Pancreas (tissue), 10 donors: Measurements from ENCODE around the gene CHST8. TPM values are rescaled to one million over a fixed set of nuclear protein-coding genes. Genes with fewer than 3 reads are reported as not detected.

ENCODE experiments used
- ATAC-seq, 4 donors: fragments of 200-7000 bp; cut with Tn5 transposase; one replicate each; pipeline versions ENCODE4 v1.8.0 to v1.9.1; 2020; ENCODE audit warnings: mild to moderate bottlenecking in 4 of 4, moderate library complexity in 4 of 4
- DNase-seq, 6 donors: peaks; one replicate each; pipeline ENCODE4 v3.0.0-alpha.2; 2020
- FAIRE-seq: peaks from 2 replicates; lab custom pipeline; 2012; peaks lifted over from hg19 to GRCh38; lab: Jason Lieb, UNC
- H3K27ac ChIP-seq, 4 donors: fragments of 200-600 bp; sonication (generic); 1 replicate in 3 of 4; 2 replicates in 1 of 4; pipeline versions ENCODE4 v1.5.0 to v1.8.0; 2020
- H3K27me3 ChIP-seq, 4 donors: fragments of 200-600 bp; one replicate each; pipeline ENCODE4 v1.8.0; 2021
- H3K36me3 ChIP-seq, 3 donors: fragments of 200-600 bp; sonication (generic) in 1 of 3; one replicate each; pipeline versions ENCODE4 v1.5.0 to v1.8.0; 2020 to 2021
- H3K4me1 ChIP-seq, 3 donors: fragments of 200-600 bp; one replicate each; pipeline ENCODE4 v1.8.0; 2021
- H3K4me3 ChIP-seq, 4 donors: fragments of 200-600 bp; sonication (generic) in 2 of 4; one replicate each; pipeline versions ENCODE4 v1.5.0 to v1.8.0; 2020 to 2021
- H3K9me3 ChIP-seq, 4 donors: fragments of 200-600 bp; one replicate each; pipeline ENCODE4 v1.8.0; 2021
- CTCF ChIP-seq, 4 donors: fragments of 200-600 bp; sonication (generic) in 3 of 4; IDR thresholded peaks; one replicate each; pipeline versions ENCODE4 v1.5.0 to v1.8.0; 2021; ENCODE audit warnings: antibody characterized with exemption in 4 of 4
- WGBS, 2 donors: extraction: QIAGEN DNeasy Blood & Tissue Kit; methylation state at CpG; one replicate each; pipeline ENCODE4 v1.1.7; 2013; 5-methylcytosine and 5-hydroxymethylcytosine counted together
- intact Hi-C, 3 donors: fragments of 100-400 bp; cut with DNase I; formaldehyde crosslinking; loops; one replicate each; pipeline versions ENCODE4 v1.11.1 to v1.14.2; 2022
- polyA plus RNA-seq, 2 donors: library from polyadenylated mRNA; stranded (reverse); fragments of 200-250 nt; gene quantifications; one replicate each; pipeline ENCODE4 v1.2.3, GENCODE V29; 2013
- total RNA-seq, 6 donors: library from RNA; stranded (reverse); fragmentation: NEBNext Ultra II Directional in 4 of 6; extraction: Animal tissue kit (Norgen Biotek cat#: 25700) in 4 of 6; gene quantifications; one replicate each; pipeline versions ENCODE4 v1.2.1 to v1.2.4, GENCODE V29; 2021 to 2023
- donor health status: healthy with polysubstance abuse.
- donor health status: DM: no; HTN: no; CAD: no; lungs with moderate emphysema.
- donor health status: DM: no; HTN: no; CAD: no.
- donor health status: control.
- donor health status: control.
- donor health status: Bipolar disorder and iron deficiency.
- donor health status: DM: yes; HTN: yes; CAD: no.
- donor health status: DM: no; HTN: no; CAD: no.
- donor health status: DM: no; HTN: no; CAD: no.
- donor health status: DM: yes; HTN: yes; CAD: no.

CHST8 gene
- total and polyA plus RNA-seq, 8 donors = 0.41 to 3.6 (median 0.89) TPM

GRCh38 chr19:33630880-33631608 lies 9.3 kb downstream of the CHST8 start:
- intact Hi-C loops = no loop called here
- 47 to 66% methylated on average over 13 of the region's 13 CpGs for WGBS, 2 donors
- FAIRE-seq = no peak

GRCh38 chr19:33631609-33631973 lies 9.8 kb downstream of the CHST8 start:
- Histone ChIP-seq H3K4me3 (no peak overlapping the region), H3K9me3 (no peaks in the 10 kb centered on the region), H3K27ac (no peak overlapping the region), H3K36me3 (no peaks in the 10 kb centered on the region), H3K27me3 (peaks cover 0 to 4% (median 0%) of the 10 kb centered on the region in 4 donors), H3K4me1 (no peaks in the 10 kb centered on the region)
- intact Hi-C loops = no loop called here
- 41 to 68% methylated on average over 6 of the region's 6 CpGs for WGBS, 2 donors
- no peak for ATAC-seq
- no peak for TF ChIP-seq CTCF (IDR thresholded peaks at IDR 0.05)
- DNase-seq = no peak
- FAIRE-seq = no peak

More at GRCh38 chr19:33630880-33631608, 9.3 kb downstream of the CHST8 start:
- ATAC-seq = peak in 1 of 4 donors; percentile 22
- H3K4me3 ChIP-seq = no peak overlapping the region
- no peak overlapping the region for H3K27ac ChIP-seq
- H3K4me1 ChIP-seq = no peaks in the 10 kb centered on the region
- DNase-seq = no peak
- no peaks in the 10 kb centered on the region for H3K9me3 ChIP-seq
- H3K36me3 ChIP-seq = no peaks in the 10 kb centered on the region
- TF ChIP-seq CTCF (IDR thresholded peaks at IDR 0.05) = no peak
- no peaks in the 10 kb centered on the region for H3K27me3 ChIP-seq

DNA sequence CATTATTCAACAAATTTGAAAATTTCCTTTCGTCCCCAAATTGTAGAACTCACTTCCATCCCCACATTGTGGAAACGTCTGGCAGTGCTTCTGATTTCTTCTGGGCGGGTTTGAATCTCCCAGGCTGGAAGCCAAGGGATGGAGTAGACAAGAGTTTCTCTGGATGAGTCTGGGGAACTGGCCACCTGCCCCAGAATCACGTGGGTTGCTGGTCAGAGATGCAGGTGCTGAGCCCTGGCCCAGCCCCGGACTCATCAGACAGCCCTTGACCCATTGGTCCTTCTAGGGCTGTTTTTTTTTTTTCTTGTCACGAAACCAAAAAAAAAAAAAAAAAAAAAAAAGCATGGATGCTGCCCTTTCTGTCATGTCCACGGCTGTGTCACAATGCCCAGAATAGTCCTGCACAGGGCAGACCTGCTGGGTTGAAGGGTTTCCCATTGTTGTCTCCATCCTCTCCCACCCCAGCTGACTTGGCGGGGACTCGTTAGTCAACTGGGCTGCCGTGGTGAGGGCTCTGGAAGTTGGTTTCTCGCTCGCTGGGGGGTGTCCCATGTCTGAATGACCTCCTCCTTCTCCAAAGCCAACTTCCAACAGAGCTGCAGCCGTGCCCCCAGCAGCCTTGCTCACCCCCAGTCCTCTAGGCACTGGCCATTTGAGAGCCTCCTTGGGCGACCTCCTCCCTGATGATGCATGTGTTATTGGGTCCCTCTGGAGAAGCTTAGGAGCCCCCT lies 12.8 kb downstream of the CHST8 start:
- Histone ChIP-seq H3K27me3 (peaks cover 0 to 4% (median 0%) of the 10 kb centered on the region in 4 donors), H3K27ac (no peak overlapping the region), H3K4me3 (no peak overlapping the region), H3K9me3 (no peaks in the 10 kb centered on the region), H3K4me1 (no peaks in the 10 kb centered on the region), H3K36me3 (no peaks in the 10 kb centered on the region)
- TF ChIP-seq CTCF (IDR thresholded peaks at IDR 0.05) = no peak
- intact Hi-C loops = no loop called here
- DNase-seq (no peak), FAIRE-seq (no peak), ATAC-seq (no peak)
- WGBS, 2 donors = 57 to 70% methylated on average over 13 to 14 of the region's 14 CpGs

GRCh38 chr19:33638167-33639034 lies 16.6 kb downstream of the CHST8 start:
- WGBS, 2 donors = 25 to 27% methylated on average over 15 of the region's 15 CpGs
- Histone ChIP-seq H3K36me3 (no peaks in the 10 kb centered on the region), H3K27ac (no peak overlapping the region), H3K9me3 (no peaks in the 10 kb centered on the region), H3K4me1 (no peaks in the 10 kb centered on the region), H3K27me3 (peaks cover 0 to 4% (median 0%) of the 10 kb centered on the region in 4 donors), H3K4me3 (no peak overlapping the region)
- TF ChIP-seq CTCF (IDR thresholded peaks at IDR 0.05) = no peak
- DNase-seq (peak in 1 of 6 donors; percentile 37), FAIRE-seq (no peak), ATAC-seq (no peak)
- intact Hi-C loops = no loop called here
